K562 (cell line): ENCODE measurements around the gene BCAS4. TPM values are rescaled to one million over a fixed set of nuclear protein-coding genes. Genes with fewer than 3 reads are reported as not detected.

Source experiments
- ATAC-seq: fragments of 200-7000 bp; cut with Tn5 transposase; 3 replicates; pipeline ENCODE4 v1.9.1; 2020; ENCODE audit warnings: moderate library complexity
- BruUV-seq: library from RNA; stranded (reverse); fragments of 400-500 nt; replicated peaks from 2 replicates; lab custom pipeline; 2021; lab: Mats Ljungman, UMichigan
- CTCF ChIA-PET: fragments of 300-600 bp; formaldehyde crosslinking; extraction: SDS; loops from one replicate; lab custom pipeline; 2021; ENCODE audit warnings: low intra/inter-chr PET ratio; lab: Yijun Ruan, JAX
- POLR2A ChIA-PET: fragments of 300-600, 350-650 bp; sonication (Branson Sonifier 250); formaldehyde crosslinking; extraction: SDS; loops from one replicate; lab custom pipeline; 2021; ENCODE audit warnings: antibody characterized with exemption, inconsistent platforms; lab: Yijun Ruan, JAX
- DNase-seq, 4 experiments: peaks; one replicate each; pipeline versions ENCODE4 v3.0.0 to v3.0.0-alpha.2; 2011 to 2018; ENCODE audit warnings: low spot score in 3 of 4, mixed read lengths in 3 of 4; ENCODE audit errors: extremely low read depth in 1 of 4
- FAIRE-seq: peaks from 2 replicates; lab custom pipeline; 2011; peaks lifted over from hg19 to GRCh38; lab: Jason Lieb, UNC
- H2AFZ ChIP-seq: 2 replicates; pipeline ENCODE4 v1.6.0; 2011; ENCODE audit warnings: low read depth, low read length, control low read depth, inconsistent platforms
- H3K27ac ChIP-seq: fragments of 200-600 bp; 3 replicates; pipeline ENCODE4 v1.8.0; 2011; ENCODE audit warnings: low read depth, mild to moderate bottlenecking, control low read depth, inconsistent platforms, low read length, moderate library complexity, mixed read lengths; ENCODE audit errors: extremely low read depth
- H3K27me3 ChIP-seq, 2 experiments: fragments of 300-600 bp in 1 of 2; 2 replicates in 1 of 2; 3 replicates in 1 of 2; pipeline versions ENCODE4 v1.6.0 to v1.8.0; 2011; ENCODE audit warnings: inconsistent platforms in 2 of 2, low read length in 2 of 2, mild to moderate bottlenecking in 1 of 2, mixed read lengths in 1 of 2, moderate library complexity in 1 of 2; ENCODE audit not compliant: control insufficient read depth in 2 of 2, insufficient read depth in 2 of 2
- H3K36me3 ChIP-seq: fragments of 300-600 bp; 3 replicates; pipeline ENCODE4 v1.8.0; 2011; ENCODE audit warnings: mild to moderate bottlenecking, low read length, inconsistent platforms; ENCODE audit not compliant: control insufficient read depth, insufficient read depth
- H3K4me1 ChIP-seq, 2 experiments: fragments of 200-600 bp in 1 of 2; replicated peaks in 1 of 2; 2 replicates in 1 of 2; 3 replicates in 1 of 2; pipeline versions ENCODE4 v1.5.1 to v1.8.0; 2011; ENCODE audit warnings: inconsistent platforms in 2 of 2, low read length in 2 of 2, mild to moderate bottlenecking in 1 of 2, mixed read lengths in 1 of 2, moderate library complexity in 1 of 2; ENCODE audit not compliant: control insufficient read depth in 2 of 2, insufficient read depth in 2 of 2
- H3K4me2 ChIP-seq: 2 replicates; pipeline ENCODE4 v1.6.1; 2011; ENCODE audit warnings: low read length, control low read depth, inconsistent platforms, mixed read lengths; ENCODE audit not compliant: insufficient read depth
- H3K4me3 ChIP-seq: fragments of 200-600 bp; sonication (generic), shearing (Covaris generic); 2 replicates; pipeline ENCODE4 v1.5.1; 2016; ENCODE audit warnings: control low read depth, inconsistent platforms
- H3K79me2 ChIP-seq: fragments of 200-600 bp; 3 replicates; pipeline ENCODE4 v1.8.0; 2011; ENCODE audit warnings: low read length, inconsistent platforms; ENCODE audit not compliant: control insufficient read depth, insufficient read depth
- H3K9ac ChIP-seq, 2 experiments: 2 replicates each; pipeline versions ENCODE4 v1.6.0 to v1.6.1; 2011; ENCODE audit warnings: low read depth in 2 of 2, low read length in 2 of 2, control low read depth in 1 of 2, inconsistent platforms in 1 of 2, mild to moderate bottlenecking in 1 of 2, mixed read lengths in 1 of 2; ENCODE audit not compliant: insufficient read depth in 1 of 2
- H3K9me1 ChIP-seq: one replicate; pipeline ENCODE4 v1.6.0; 2011; ENCODE audit warnings: inconsistent platforms, mild to moderate bottlenecking, low read length, moderate library complexity; ENCODE audit not compliant: control insufficient read depth, insufficient read depth
- H3K9me3 ChIP-seq: replicated peaks from 2 replicates; pipeline ENCODE4 v1.5.1; 2011; ENCODE audit warnings: low read depth, low read length, inconsistent platforms; ENCODE audit not compliant: control insufficient read depth, insufficient read depth
- H4K20me1 ChIP-seq: replicated peaks from 2 replicates; pipeline ENCODE4 v1.6.1; 2011; ENCODE audit warnings: low read length, inconsistent platforms, mixed read lengths; ENCODE audit not compliant: control insufficient read depth, insufficient read depth
- POLR2A ChIP-seq: fragments of 450-650 bp; conservative IDR thresholded peaks from 2 replicates; pipeline ENCODE4 v1.6.1; 2016
- TGIF2 ChIP-seq: sonication (generic); formaldehyde crosslinking; IDR thresholded peaks from 2 replicates; pipeline ENCODE4 v1.8.1; 2022; ENCODE audit warnings: mild to moderate bottlenecking, missing genetic modification reagents, moderate library complexity
- ZNF695 ChIP-seq: fragments of 450-650 bp; formaldehyde crosslinking; IDR thresholded peaks from 2 replicates; pipeline ENCODE4 v1.4.0; 2020; ENCODE audit warnings: mild to moderate bottlenecking, moderate library complexity
- WGBS: fragments of 100-300 bp; shearing (Covaris generic); methylation state at CpG from one replicate; pipeline ENCODE4 v1.1.6; 2016; ENCODE audit warnings: low coverage, mixed read lengths; ENCODE audit not compliant: insufficient coverage; ENCODE audit errors: missing lambda C conversion rate; 5-methylcytosine and 5-hydroxymethylcytosine counted together
- in situ Hi-C: fragments of 300-500 bp; cut with MboI; formaldehyde crosslinking; loops from 4 replicates; pipeline ENCODE4 v1.15.0; 2018; ENCODE audit warnings: inconsistent platforms, mixed read lengths
- intact Hi-C: fragments of 100-400 bp; cut with micrococcal nuclease; formaldehyde crosslinking; loops from 2 replicates; pipeline ENCODE4 v1.14.2; 2022
- polyA plus RNA-seq, 8 experiments: library from polyadenylated mRNA; depleted of rRNA in 4 of 8; stranded (reverse) in 5 of 8; unstranded in 3 of 8; fragments of >200 nt; fragmentation: Nextera tagmentation in 2 of 8; fragmentation: Illumina TruSeq in 1 of 8; extraction: Ambion mirVana in 2 of 8; extraction: Trizol in 1 of 8; gene quantifications; 2 replicates each; pipeline versions ENCODE4 v1.2.1 to v1.2.3, GENCODE V29; 2011 to 2014; ENCODE audit warnings: inconsistent platforms in 1 of 8, missing spikeins in 1 of 8
- total RNA-seq, 7 experiments: library from RNA; depleted of rRNA in 6 of 7; stranded (reverse); fragments of >200 nt in 6 of 7; fragmentation: Illumina TruSeq in 2 of 7; extraction: Trizol in 2 of 7; gene quantifications; 2 replicates each; pipeline versions ENCODE4 v1.2.1 to v1.2.3, GENCODE V29; 2011 to 2021; ENCODE audit warnings: low replicate concordance in 1 of 7
- TF ChIP-seq, protein P1 (sequence below), 2 experiments: fragments of 150-350 bp in 1 of 2; IDR thresholded peaks; 2 replicates each; pipeline ENCODE4 v1.6.1; 2012 to 2016; ENCODE audit warnings: low read depth in 2 of 2, low read length in 2 of 2, mild to moderate bottlenecking in 1 of 2, moderate library complexity in 1 of 2

BCAS4 gene
- total and polyA plus RNA-seq, 9 of the 15 experiments (the other 6 are each of a cell fraction or from before 2014, with no cell fraction given), result 0.15 to 2.3 (median 0.47) TPM

GRCh38 chr20:50893620-50894019 lies 98.8 kb downstream of the BCAS4 start:
- WGBS, result 97% methylated on average over 7 of the region's 7 CpGs
- FAIRE-seq (no peak), ATAC-seq (no peak), DNase-seq (no peak)
- intact Hi-C loops, result no loop called here
- H3K4me2 ChIP-seq, result no peak overlapping the region
- H3K4me1 ChIP-seq, result no peaks in the 10 kb centered on the region
- TF ChIP-seq ZNF695 (no peak), TGIF2 (CRISPR knock-in tag) (no peak), POLR2A (0 out of 2 replicates have a peak, but pooled peaks have one; percentile 18)
- TF ChIP-seq, protein P1, sequence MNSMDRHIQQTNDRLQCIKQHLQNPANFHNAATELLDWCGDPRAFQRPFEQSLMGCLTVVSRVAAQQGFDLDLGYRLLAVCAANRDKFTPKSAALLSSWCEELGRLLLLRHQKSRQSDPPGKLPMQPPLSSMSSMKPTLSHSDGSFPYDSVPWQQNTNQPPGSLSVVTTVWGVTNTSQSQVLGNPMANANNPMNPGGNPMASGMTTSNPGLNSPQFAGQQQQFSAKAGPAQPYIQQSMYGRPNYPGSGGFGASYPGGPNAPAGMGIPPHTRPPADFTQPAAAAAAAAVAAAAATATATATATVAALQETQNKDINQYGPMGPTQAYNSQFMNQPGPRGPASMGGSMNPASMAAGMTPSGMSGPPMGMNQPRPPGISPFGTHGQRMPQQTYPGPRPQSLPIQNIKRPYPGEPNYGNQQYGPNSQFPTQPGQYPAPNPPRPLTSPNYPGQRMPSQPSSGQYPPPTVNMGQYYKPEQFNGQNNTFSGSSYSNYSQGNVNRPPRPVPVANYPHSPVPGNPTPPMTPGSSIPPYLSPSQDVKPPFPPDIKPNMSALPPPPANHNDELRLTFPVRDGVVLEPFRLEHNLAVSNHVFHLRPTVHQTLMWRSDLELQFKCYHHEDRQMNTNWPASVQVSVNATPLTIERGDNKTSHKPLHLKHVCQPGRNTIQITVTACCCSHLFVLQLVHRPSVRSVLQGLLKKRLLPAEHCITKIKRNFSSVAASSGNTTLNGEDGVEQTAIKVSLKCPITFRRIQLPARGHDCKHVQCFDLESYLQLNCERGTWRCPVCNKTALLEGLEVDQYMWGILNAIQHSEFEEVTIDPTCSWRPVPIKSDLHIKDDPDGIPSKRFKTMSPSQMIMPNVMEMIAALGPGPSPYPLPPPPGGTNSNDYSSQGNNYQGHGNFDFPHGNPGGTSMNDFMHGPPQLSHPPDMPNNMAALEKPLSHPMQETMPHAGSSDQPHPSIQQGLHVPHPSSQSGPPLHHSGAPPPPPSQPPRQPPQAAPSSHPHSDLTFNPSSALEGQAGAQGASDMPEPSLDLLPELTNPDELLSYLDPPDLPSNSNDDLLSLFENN (IDR thresholded peaks at IDR 0.05; ENCODE audit: low read depth in 2 of 2, low read length in 2 of 2), result no peak
- no peaks in the 10 kb centered on the region for H3K27me3 ChIP-seq
- in situ Hi-C loops, result no loop called here
- ChIA-PET POLR2A (interaction anchor here (0.5 to 0.9 kb wide), 2 partner anchors 10 to 792 kb away, joined by 3 read pairs; no protein-coding TSS in a partner anchor), CTCF (no interaction called here)
- no peak overlapping the region for H3K9ac ChIP-seq
- no TSS peak for BruUV-seq
- peaks cover 92% of the 10 kb centered on the region for H3K36me3 ChIP-seq
- H3K27ac ChIP-seq, result no peak overlapping the region
- H2AFZ ChIP-seq, result no peak overlapping the region
- H3K9me3 ChIP-seq, result no peaks in the 10 kb centered on the region
- H3K9me1 ChIP-seq, result no peaks in the 10 kb centered on the region
- peaks cover 6% of the 10 kb centered on the region; the same call in 1 of the 2 replicates for H4K20me1 ChIP-seq
- peaks cover 11% of the 10 kb centered on the region; the same call in 1 of the 3 replicates for H3K79me2 ChIP-seq
- no peak overlapping the region for H3K4me3 ChIP-seq
